GM12892 (cell line): ENCODE measurements around the gene CRISPLD2.

Experiments
- POLR2A ChIP-seq: IDR thresholded peaks from 2 replicates; pipeline ENCODE4 v1.6.1; 2011; ENCODE audit warnings: low read depth, low read length, control low read depth
- POLR2AphosphoS5 ChIP-seq: IDR thresholded peaks from 2 replicates; pipeline ENCODE4 v1.6.1; 2011; ENCODE audit warnings: low read depth, low read length, control low read depth
- TAF1 ChIP-seq: IDR thresholded peaks from 2 replicates; pipeline ENCODE4 v1.6.1; 2011; ENCODE audit warnings: low read depth, mild to moderate bottlenecking, control low read depth, low read length, borderline replicate concordance

DNA sequence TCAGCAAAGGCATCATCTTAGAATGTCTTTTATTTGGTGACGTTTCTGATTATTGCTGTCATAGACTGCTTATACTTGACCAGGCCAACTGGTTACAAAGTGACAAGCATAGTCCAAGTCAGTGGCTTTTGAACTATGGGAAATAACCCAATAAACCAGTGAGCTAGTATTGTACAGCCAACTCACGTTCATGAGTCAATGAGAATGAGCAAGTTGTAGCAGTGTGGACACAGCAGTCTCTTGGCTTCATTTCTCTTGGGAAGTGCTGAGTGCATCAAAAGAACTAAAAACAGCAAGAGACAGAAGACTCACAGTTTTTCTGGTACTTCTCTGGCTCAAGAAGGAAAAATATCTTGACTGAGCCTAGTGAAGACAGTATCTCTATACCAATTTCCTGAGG lies 36.9 kb upstream of the CRISPLD2 start:
- TF ChIP-seq POLR2AphosphoS5: no peak
- no peak for TF ChIP-seq POLR2A
- TF ChIP-seq TAF1: no peak
